ENCODE results near the gene STX8. TPM values are rescaled to one million over a fixed set of nuclear protein-coding genes. Genes with fewer than 3 reads are reported as not detected.
A peak's percentile ranks its signal among the peaks of the same experiment; 100 is the strongest.

STX8 gene
- total RNA-seq, 8 experiments from 2014 or later = 44.1 to 98.1 (median 63.8) TPM

GRCh38 chr17:9204637-9205329, 370.8 kb downstream of the STX8 start:
- no peak overlapping the region for H3K4me3 ChIP-seq
- WGBS, 10 experiments = 50 to 100% (median 93%) methylated on average over 1 to 2 of the region's 5 CpGs; no CpG with 5 or more reads in 1 of the 10 experiments
- H3K27ac ChIP-seq = no peak overlapping the region
- in situ Hi-C loops (cut with MboI; ENCODE audit: low pct_unique_long_range_greater_than_20kb in 2 of 9, low sequenced_read_pairs in 9 of 9, unreplicated experiment in 9 of 9) = no loop called here
- no peak for ATAC-seq (replicated peaks in 6 of 8)
- peaks cover 25 to 35% of the 10 kb centered on the region in 2 donors for H3K4me1 ChIP-seq (replicated peaks in 1 of 2)

DNA sequence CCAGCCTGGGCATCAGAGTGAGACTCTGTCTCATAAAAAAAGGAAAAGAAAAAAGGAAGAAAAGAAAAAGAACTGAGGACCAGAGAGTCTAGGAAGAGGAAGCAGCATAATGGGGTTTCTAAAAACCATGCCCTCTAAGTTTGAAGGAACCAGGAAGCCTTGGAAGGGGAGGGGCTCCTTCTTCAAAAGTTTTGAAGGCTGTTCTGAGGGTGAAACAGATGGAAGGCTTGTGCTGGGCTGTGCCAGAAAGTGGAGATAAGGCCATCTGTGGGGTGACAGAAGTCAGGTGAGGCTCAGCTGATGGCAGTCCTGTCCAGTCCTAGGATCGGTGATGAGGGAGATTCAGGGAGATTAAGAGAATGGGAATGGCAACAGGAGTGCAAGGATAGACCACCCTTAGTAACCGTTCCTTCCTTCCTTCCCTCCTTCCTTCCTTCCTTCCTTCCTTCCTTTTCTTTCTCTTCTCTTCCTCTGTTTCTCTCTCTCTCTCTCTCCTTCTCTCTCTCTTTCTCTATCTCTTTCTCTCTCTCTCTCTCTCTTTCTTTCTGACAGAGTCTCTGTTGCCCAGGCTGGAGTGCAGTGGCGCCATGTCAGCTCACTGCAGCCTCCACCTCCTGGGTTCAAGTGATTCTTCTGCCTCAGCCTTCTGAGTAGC, 371.7 kb downstream of the STX8 start:
- Histone ChIP-seq H3K4me3 (no peak overlapping the region), H3K4me1 (replicated peaks in 1 of 2) (peaks cover 25 to 37% of the 10 kb centered on the region in 2 donors), H3K27ac (no peak overlapping the region)
- in situ Hi-C loops (cut with MboI; ENCODE audit: low pct_unique_long_range_greater_than_20kb in 2 of 9, low sequenced_read_pairs in 9 of 9, unreplicated experiment in 9 of 9) = no loop called here
- whole genome bisulfite sequencing, 10 experiments = 85 to 100% (median 94%) methylated on average over 1 to 3 of the region's 3 CpGs; no CpG with 5 or more reads in 3 of the 10 experiments
- no peak for ATAC-seq (replicated peaks in 6 of 8)

GRCh38 chr17:9202532-9202931, 373.1 kb downstream of the STX8 start:
- in situ Hi-C loops (cut with MboI; ENCODE audit: low pct_unique_long_range_greater_than_20kb in 2 of 9, low sequenced_read_pairs in 9 of 9, unreplicated experiment in 9 of 9) = no loop called here
- Histone ChIP-seq H3K4me3 (no peak overlapping the region), H3K27ac (no peak overlapping the region), H3K4me1 (replicated peaks in 1 of 2) (peaks cover 25 to 37% of the 10 kb centered on the region in 2 donors)
- no peak for ATAC-seq (replicated peaks in 6 of 8)
- WGBS, 10 experiments = 62 to 100% (median 94%) methylated on average over 2 to 5 of the region's 5 CpGs

GRCh38 chr17:9200699-9201359, 374.8 kb downstream of the STX8 start:
- peak in 1 of 8 experiments; percentile 1 for ATAC-seq (replicated peaks in 6 of 8)
- Histone ChIP-seq H3K4me1 (replicated peaks in 1 of 2) (peaks cover 23 to 34% of the 10 kb centered on the region in 2 donors), H3K27ac (no peak overlapping the region), H3K4me3 (no peak overlapping the region)
- 49 to 100% (median 88%) methylated on average over 1 to 4 of the region's 5 CpGs; no CpG with 5 or more reads in 1 of the 10 experiments for WGBS, 10 experiments
- in situ Hi-C loops (cut with MboI; ENCODE audit: low pct_unique_long_range_greater_than_20kb in 2 of 9, low sequenced_read_pairs in 9 of 9, unreplicated experiment in 9 of 9) = no loop called here

Other genes with a start within 250 kb of the STX8 start
- 10 to 100 TPM in 1 of 8 experiments, 1 to 10 TPM in 2, under 1 TPM in 5; 0.15 to 62.3 (median 0.71) TPM for gene CFAP52, start 822 bp upstream of the STX8 start, total RNA-seq
- 1 to 10 TPM in 3 of 8 experiments, under 1 TPM in 4, not detected in 1; 0.49 to 3.6 (median 0.90) TPM for gene USP43, start 69.7 kb upstream of the STX8 start, total RNA-seq
- gene DHRS7C, start 215.8 kb upstream of the STX8 start, total RNA-seq = not detected
- gene GSG1L2, start 246.3 kb upstream of the STX8 start, total RNA-seq = not detected